HG02798 (cell line): Measurements from ENCODE around the gene CTSF.
"Not testable (repeated sequence)": the region's sequence is repeated elsewhere in the genome, so short reads cannot be mapped to it uniquely, and the experiment has no call there.

ENCODE experiments used
- ATAC-seq: cut with Tn5 transposase; IDR thresholded peaks from one replicate; pipeline ENCODE4 v1.9.1; 2021; ENCODE audit warnings: mild to moderate bottlenecking; ENCODE audit not compliant: unreplicated experiment, poor library complexity

The CTSF gene

GRCh38 chr11:66568124-66568916, at the start of gene CTSF:
Gene CTSF, minus strand, starts transcription at chr11:66568606. Its CDS starts 120 bp downstream, at chr11:66568486.
- ATAC-seq: no peak

DNA sequence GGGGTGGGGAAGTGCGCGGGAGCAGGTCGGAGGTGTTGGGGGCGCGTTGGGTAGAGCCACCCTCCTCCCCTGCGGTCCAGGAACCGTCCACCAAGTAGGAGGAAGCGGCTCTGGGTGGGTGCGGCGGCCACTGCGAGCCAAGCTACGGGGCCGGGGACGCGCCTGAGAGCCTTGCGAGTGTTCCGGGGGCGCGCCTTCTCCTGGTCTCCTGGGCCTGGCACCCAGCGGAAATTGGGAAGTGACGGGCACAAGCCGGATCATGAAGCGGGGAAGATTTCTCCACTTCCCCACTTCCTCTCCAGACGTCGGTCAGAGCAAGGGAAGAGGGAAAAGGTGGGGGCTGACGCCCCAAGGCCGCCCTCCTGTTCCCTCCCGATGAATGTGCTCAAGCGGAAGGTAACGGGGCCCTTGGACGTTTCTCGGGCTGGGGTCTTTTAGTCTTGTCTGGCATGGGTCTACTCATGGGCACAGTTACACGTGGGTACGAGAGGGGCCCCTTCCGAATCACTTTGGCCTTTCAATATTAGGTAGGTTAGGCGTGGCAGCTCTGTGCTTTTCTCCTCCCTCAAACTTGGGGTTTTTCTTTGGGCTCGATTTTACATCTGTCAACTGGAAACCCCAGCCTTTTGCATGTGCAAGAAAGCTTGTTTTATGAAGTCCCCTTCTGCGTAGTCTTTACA, 48.9 kb upstream of the CTSF start:
- ATAC-seq: no peak

DNA sequence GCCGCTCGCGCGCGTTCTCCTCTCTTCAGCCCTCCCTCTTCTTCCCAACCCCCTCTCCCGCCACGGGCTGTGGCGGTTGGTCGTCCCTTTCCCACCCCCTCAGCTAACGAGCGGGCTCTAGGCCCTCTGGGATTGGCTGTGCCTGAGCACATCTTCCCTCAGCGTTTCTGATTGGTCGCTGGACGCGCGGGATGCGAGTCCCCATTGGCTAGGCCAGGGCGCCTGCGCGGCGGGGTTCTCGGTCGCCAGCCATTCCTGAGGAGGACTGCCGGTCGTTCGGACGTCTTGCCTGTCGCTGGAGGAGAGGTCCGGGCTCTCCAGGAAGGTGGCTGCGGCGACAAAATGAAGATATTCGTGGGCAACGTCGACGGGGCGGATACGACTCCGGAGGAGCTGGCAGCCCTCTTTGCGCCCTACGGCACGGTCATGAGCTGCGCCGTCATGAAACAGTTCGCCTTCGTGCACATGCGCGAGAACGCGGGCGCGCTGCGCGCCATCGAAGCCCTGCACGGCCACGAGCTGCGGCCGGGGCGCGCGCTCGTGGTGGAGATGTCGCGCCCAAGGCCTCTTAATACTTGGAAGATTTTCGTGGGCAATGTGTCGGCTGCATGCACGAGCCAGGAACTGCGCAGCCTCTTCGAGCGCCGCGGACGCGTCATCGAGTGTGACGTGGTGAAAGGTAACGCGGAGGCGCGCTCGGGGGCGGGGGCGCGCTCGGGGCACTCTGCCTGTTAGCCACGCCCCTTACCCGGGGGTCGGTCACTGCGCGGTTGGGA, 48.2 kb upstream of the CTSF start, which contains the start of gene RBM14:
RBM14 (plus strand) TSS at position 252 of the 776 bp plus-strand sequence; CDS start at position 343, 91 bp downstream.
- ATAC-seq: peak; percentile 96

GRCh38 chr11:66614073-66614472, 45.7 kb upstream of the CTSF start:
- ATAC-seq: no peak

GRCh38 chr11:66612458-66612857, 44.1 kb upstream of the CTSF start:
- ATAC-seq: no peak

GRCh38 chr11:66609721-66610617, 41.6 kb upstream of the CTSF start:
- ATAC-seq: no peak

DNA sequence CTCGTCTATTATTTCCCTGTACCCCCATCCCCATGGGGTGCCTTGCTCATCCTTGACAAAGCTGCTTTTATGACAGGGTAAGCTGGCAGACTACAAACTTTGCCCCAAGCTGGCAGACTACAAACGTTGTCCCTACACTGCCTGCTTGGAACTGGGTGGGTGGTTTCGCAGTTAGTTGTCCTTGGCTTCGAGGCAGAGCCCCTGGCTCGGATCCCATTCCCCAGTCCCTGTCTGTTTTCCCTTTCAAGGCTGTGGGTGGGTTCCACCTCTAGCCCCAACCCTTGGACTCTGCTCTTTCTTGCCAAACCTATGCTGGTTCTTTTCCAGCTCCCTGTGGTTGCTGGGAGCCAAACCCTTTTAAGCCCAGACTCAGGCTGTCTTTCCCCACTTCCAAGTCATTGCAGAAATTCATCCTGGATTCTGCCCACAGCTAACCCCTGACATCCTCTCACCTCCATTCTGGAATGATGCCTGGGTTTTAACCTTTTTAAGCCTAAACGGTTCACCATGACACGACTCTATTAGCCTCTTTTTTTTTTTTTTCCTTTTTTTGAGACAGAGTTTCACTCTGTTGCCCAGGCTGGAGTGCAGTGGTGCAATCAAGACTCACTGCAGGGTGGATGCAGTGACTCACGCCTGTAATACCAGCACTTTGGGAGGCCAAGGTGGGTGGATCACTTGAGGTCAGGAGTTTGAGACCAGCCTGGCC, 38.9 kb upstream of the CTSF start:
- ATAC-seq: no peak

GRCh38 chr11:66606608-66607007, 38.2 kb upstream of the CTSF start:
- ATAC-seq: not testable (repeated sequence)

- ATAC-seq: no peak
Observed at GRCh38 chr11:66604155-66604554, 35.7 kb upstream of the CTSF start.

- no peak for ATAC-seq
Observed at GRCh38 chr11:66603072-66603471, 34.7 kb upstream of the CTSF start.

DNA sequence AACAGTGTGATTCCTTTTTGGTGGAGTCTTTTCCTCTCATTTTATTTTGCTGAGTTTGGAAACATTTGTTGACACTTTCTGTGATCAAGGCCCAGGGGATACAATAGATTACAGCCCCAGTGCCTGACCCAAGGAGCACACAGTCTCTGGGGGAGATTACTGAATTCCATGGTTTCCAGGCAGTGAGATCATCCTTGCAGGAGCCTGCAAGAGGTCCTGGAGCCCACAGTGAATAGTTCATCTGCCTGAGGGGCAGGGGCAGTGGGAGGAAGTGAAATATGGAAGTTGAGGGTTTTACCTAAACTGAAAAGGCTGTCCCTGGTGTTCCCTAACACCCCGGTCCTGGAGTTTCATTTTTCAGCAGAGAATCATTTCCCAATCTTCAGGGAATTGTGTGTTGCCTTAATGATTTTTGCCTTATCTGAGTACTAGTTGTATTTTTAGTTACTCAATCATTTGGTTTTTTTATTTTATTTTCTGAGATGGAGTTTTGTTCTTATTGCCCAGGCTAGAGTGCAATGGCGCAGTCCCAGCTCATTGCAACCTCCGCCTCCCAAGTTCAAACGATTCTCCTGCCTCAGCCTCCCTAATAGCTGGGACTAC, 32.3 kb upstream of the CTSF start:
- ATAC-seq: no peak

DNA sequence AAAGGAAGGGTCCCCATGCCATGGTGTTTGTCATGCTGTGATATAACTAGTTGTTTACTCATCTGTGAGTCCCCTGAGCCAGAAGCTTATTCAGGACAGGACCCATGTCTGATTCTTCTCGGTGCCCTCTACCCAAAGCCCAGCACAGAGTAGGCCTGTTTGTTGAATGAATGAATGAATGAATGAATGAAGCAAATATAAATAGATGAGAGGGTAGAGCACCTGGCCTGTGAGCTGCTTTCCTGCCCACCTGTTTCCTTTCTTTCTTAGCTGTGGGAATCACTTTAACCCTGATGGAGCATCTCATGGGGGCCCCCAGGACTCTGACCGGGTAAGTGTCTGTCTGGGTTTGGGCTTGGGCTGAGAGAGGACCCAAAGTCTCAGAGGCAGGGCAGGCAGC, 31.8 kb upstream of the CTSF start:
- no peak for ATAC-seq

DNA sequence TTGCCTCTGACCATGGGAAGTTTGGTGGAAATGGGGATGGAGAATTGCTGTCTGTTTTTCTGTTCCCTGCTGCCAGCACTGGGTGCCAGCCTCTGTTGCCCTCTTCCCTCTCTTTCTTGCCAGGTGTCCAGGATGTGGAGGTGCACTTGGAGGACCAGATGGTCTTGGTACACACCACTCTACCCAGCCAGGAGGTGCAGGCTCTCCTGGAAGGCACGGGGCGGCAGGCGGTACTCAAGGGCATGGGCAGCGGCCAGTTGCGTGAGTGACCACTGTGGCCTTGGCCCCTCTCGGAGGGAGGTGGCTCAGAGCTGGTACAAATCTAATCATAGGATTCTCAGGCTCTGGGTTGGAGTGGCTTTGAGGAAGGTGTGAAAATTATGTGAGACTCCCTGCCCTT, 30.6 kb upstream of the CTSF start:
- no peak for ATAC-seq

GRCh38 chr11:66595245-66595904, 27.0 kb upstream of the CTSF start:
- no peak for ATAC-seq

DNA sequence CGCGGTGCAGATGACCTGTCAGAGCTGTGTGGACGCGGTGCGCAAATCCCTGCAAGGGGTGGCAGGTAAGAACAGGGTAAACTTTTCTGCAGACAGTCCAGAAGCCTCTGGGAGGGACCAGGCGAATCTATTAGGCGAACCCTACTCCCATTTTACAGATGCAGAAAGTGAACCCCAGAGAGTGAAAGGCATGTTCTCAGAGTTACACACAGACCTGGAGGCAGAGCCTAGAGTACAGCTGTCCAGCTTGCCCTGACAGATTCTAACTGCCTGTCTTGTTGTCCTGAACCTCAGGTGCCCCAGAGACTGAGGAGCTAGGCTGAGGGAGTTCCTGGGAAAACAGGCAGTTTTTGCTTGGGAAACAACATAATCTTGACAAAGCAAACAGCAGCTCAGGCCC, 25.2 kb upstream of the CTSF start:
- no peak for ATAC-seq

DNA sequence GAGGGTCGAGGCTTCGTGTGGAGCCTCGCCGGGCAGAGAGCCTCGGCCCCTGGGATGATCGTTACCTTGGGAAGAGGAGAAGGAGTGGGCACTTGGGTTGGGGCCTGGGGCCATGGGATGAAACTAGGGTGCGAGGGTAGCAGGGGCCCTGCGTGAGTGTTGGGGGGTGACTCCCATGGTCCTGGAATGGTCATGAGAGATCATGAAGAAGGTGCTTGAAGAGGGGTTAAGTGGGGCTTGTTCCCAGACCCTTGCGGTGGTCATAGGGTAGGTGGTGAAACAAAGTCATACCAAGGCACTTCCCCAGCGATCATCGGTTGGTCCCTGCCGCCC, 24.9 kb upstream of the CTSF start:
- ATAC-seq: peak; percentile 22

DNA sequence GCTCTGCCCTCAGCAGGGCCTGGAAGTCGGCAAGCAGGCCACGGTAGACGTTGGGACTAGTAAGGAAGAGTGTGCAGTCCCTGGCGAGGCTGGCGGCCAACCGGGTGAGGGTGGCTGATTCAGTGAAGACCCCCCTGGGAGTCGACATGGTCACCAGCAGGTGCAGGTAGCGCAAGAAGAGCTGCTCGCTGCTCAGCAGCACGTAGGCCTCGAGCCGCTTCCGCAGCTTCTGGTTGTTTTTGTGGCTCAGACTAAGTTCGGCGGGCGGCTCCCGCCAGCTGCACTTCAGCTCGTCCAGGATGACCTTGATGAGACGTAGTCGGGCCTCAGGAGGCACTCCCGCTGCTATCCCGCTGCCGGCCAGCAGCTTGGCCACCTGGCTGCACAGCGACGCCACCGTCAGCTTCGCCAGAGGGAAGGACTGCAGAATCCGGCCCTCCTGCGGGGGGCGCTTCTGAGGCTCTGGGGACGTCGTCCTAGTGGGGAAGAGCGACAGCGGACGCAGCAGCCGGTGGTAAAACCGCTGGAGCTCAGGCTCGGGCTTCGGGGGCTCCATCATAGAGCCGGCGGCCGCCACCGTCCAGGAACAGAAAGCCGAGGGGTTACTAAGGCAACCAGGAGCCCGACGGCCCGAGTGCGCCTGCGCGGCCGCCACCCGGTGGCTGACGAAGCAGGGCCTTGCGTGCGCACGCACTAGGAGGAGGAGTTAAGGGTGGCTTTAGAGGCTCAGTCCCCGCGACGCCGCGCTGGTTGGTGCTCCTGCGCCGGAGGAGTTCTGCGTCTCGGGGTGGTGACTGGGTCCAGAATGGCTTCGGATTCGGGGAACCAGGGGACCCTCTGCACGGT, 24.3 kb upstream of the CTSF start, which contains the start of the genes CCDC87 and CCS:
CCDC87 (minus strand) TSS at position 607 of the 846 bp plus-strand sequence; CDS start at position 559, 48 bp downstream.
CCS (plus strand) TSS at position 729 of the 846 bp plus-strand sequence; CDS start at position 806, 77 bp downstream.
- peak; percentile 96 for ATAC-seq
